AG20443 (cell line): Measurements from ENCODE around the gene NGRN.

Experiments
- DNase-seq: peaks from one replicate; pipeline ENCODE4 v3.0.0; 2012; ENCODE audit warnings: low spot score, mixed read lengths

Gene NGRN

GRCh38 chr15:90265271-90266060 lies at the start of gene NGRN:
Gene NGRN (plus strand): TSS chr15:90265672. CDS start chr15:90265713, 41 bp downstream.
- peak; percentile 92 for DNase-seq

- DNase-seq: no peak
Measured at GRCh38 chr15:90217671-90218394, 47.6 kb upstream of the NGRN start.

- peak; percentile 74 for DNase-seq
Measured at GRCh38 chr15:90219421-90220141, 45.9 kb upstream of the NGRN start.

GRCh38 chr15:90221246-90221900 lies 44.1 kb upstream of the NGRN start:
- DNase-seq: peak; percentile 95

GRCh38 chr15:90222547-90222946 lies 42.9 kb upstream of the NGRN start:
- DNase-seq: no peak

- DNase-seq: no peak
Measured at GRCh38 chr15:90223441-90224165, 41.9 kb upstream of the NGRN start.

GRCh38 chr15:90225047-90225446 lies 40.4 kb upstream of the NGRN start:
- DNase-seq: no peak

- DNase-seq: no peak
Measured at GRCh38 chr15:90225504-90226234, 39.8 kb upstream of the NGRN start.

GRCh38 chr15:90227336-90227735 lies 38.1 kb upstream of the NGRN start:
- no peak for DNase-seq

GRCh38 chr15:90227816-90228772 lies 37.4 kb upstream of the NGRN start:
- DNase-seq: no peak

GRCh38 chr15:90228960-90229359 lies 36.5 kb upstream of the NGRN start:
- no peak for DNase-seq

- no peak for DNase-seq
Measured at GRCh38 chr15:90230071-90230494, 35.4 kb upstream of the NGRN start.

GRCh38 chr15:90230610-90231009 lies 34.9 kb upstream of the NGRN start:
- DNase-seq: no peak

- no peak for DNase-seq
Measured at GRCh38 chr15:90231028-90232017, 34.1 kb upstream of the NGRN start.

- DNase-seq: no peak
Measured at GRCh38 chr15:90232196-90232595, 33.3 kb upstream of the NGRN start.

GRCh38 chr15:90232941-90233386 lies 32.5 kb upstream of the NGRN start:
- DNase-seq: no peak

- peak; percentile 100 for DNase-seq
Measured at GRCh38 chr15:90233387-90234095, 31.9 kb upstream of the NGRN start, which contains the start of gene CIB1. Gene CIB1 (minus strand): TSS chr15:90233941. CDS start chr15:90233885, 56 bp downstream.
